Left ventricle myocardium superior (tissue), 1 donor: ENCODE data around the gene HIPK2. TPM values are rescaled to one million over a fixed set of nuclear protein-coding genes. Genes with fewer than 3 reads are reported as not detected.

ENCODE experiments used
- ATAC-seq: fragments of 200-7000 bp; cut with Tn5 transposase; one replicate; pipeline ENCODE4 v1.9.1; 2020; ENCODE audit warnings: mild to moderate bottlenecking, moderate library complexity
- DNase-seq: peaks from one replicate; pipeline ENCODE4 v3.0.0-alpha.2; 2020
- intact Hi-C: fragments of 100-400 bp; cut with micrococcal nuclease; formaldehyde crosslinking; loops from one replicate; pipeline ENCODE4 v1.11.0; 2022
- total RNA-seq: library from RNA; stranded (reverse); fragmentation: NEBNext Ultra II Directional; extraction: Animal tissue kit (Norgen Biotek cat#: 25700); gene quantifications from one replicate; pipeline ENCODE4 v1.2.1, GENCODE V29; 2021
- donor health status: DM: no; HTN: yes; CAD: no; lungs with severe emphysema.

The HIPK2 gene
- total RNA-seq, 1 donor from 2014 or later = 103 TPM

DNA sequence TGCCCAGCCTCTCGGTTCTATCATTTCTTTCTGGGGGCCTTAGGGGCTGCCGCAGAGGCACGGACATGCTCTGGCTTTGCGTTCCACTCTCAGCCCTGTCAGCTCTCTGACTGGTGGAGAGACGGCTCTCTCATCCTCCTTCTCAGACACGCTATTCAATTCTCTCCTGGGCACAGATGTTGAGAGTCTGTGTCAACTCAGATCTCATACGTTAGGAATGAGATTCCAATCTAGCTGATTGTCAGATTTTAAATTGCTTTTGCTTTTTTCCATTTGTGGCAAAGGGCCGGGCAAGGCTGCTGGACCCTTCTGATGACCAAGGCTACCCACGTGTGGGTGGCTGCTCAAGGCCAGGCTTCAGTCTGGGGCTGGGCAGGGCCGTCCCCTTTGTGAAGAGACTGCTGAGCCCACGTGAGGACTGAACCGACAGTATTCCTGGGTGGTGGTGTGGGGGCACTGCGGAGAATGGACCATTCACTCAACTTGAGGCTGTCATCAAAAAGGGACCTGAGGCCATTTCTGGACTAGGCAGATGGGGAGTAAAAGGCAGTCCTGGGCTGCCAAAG, 182.8 kb downstream of the HIPK2 start:
- intact Hi-C loops = no loop called here
- ATAC-seq (no peak), DNase-seq (no peak)

DNA sequence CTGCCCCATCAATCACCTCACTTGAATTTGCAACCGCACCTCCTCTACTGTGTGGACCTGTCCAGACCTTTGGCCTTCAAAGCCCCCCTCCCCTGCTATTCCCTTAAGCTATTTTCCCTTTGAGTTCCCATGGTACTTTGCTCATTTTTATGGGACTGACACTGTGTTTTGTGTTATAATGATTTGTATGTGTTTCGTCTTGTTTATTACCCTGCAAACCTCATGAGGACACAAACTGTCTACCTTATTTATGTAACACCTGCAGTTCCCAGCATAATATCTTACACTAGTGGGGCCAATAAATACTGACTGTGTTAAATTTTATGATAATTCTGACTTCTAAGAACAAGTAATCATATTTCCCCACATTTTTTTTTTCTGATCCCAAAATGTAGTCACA, 183.7 kb downstream of the HIPK2 start:
- DNase-seq (no peak), ATAC-seq (no peak)
- intact Hi-C loops = no loop called here

DNA sequence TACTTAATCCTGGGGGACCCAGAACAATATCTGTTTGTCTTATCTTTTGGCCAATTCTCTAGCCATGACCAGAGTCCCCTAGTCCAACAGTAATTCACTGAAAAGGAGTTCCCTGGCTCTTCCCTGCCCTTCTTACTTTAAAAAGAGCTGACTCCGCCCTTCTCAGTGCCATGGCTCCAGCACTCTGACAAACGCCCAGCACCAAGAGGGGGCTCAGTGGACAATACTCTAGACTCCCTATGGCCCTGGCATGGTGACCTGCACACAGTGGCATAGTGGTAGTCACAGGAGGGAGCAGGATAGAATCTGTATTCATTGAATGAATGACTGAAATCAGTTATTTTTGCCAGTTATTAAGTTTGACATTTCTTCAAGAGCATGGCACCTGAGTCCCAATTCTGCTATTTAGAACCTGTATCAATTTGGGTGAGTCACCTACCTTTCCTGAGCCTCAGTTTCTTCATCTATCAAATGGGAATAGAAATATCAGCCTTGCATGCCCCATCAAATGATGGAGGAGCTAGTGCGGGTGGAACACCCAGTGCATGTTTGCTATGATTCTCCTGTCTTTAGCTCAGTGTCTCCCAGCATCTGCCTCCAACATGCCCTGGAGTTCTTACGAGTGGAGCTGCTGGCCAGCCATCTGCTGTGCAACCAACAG, 184.9 kb downstream of the HIPK2 start:
- no peak for ATAC-seq
- DNase-seq = no peak
- intact Hi-C loops = no loop called here

DNA sequence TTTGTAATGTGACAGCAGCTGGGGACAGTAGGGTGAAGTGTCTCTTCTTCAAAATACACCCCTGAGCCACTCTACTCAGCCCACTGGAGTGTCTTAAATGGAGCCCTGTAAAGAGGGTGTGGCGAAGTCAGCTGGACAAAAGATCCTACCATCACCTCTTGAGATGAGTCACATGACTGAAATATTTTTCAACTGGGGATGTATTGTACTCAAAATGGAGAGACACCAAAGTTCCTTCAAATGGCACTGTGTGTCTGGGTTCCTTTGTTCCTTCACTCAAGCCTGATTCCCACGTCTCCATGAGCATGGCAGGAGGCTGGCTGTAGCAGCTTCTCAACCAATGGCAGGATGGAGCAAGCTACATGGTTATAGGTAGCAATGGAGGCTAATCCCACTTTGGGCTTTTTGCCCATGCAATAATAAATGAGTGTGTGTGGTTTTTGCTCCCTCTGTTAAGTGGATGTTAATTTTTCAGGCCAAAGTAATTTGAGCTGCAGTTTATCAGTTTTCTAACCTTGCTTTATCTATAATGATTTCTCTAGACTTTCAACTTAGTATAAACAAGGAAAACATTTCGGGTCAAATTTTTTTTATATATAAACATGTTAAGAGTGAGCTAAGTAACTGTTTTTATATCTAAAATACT, 186.1 kb downstream of the HIPK2 start:
- DNase-seq (no peak), ATAC-seq (no peak)
- intact Hi-C loops = no loop called here

DNA sequence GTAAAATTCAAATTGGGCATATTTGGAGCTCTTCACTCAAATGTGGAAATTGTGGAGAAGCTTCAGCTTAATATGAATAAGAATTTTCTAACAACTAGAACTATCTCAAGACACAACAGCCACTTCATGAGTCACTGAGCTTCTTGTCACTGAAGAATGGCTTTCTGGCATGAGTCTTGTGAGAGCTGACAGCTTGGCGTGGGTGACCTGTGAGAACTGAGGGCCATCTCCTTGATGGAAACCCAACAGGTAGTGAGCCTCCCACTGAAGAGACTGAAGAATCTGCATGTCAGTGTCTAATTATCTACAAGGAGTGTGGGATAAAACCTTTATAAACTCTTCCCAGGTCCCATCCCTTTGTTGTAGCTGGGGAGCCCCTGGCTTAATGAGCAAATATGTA, 188.3 kb downstream of the HIPK2 start:
- no peak for DNase-seq
- intact Hi-C loops = no loop called here
- no peak for ATAC-seq

- no peak for DNase-seq
- intact Hi-C loops = no loop called here
- ATAC-seq = peak; percentile 77
Measured at GRCh38 chr7:139588632-139589031, 189.2 kb downstream of the HIPK2 start.

DNA sequence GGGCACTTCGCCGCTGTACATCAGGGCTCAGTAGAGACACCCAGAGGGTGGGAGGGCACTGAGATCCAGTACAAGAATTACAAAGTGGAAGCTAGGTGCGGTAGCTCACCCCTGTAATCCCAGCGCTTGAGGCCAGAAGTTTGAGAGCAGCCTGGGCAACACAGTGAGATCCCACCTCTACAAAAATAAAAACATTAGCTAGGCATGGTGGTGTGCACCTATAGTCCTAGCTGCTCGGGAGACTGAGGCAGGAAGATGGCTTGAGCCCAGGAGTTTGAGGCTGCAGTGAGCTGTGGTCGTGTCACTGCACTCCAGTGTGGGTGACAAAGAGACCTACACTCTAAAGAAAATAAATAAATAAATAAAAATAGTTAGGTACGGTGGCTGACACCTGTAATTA, 190.3 kb downstream of the HIPK2 start:
- no peak for DNase-seq
- no peak for ATAC-seq
- intact Hi-C loops = no loop called here

DNA sequence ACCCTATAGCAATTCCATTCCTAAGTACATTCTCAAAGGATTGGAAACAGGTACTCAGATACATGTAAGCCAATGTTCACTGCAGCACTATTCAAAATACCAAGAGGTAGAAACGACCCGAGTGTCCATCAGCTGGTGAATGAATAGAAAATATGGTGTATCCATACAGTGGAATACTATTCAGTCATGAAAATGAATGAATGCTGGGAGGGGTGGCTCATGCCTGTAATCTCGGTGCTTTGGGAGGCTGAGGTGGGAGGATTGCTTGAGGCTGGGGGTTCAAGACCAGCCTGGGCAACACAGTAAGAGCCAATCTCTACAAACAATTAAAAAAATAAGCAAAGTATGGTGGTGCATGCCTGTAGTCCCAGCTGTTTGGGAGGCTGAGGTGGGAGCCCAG, 191.5 kb downstream of the HIPK2 start:
- no peak for DNase-seq
- no peak for ATAC-seq
- intact Hi-C loops = no loop called here

GRCh38 chr7:139585042-139585441, 192.8 kb downstream of the HIPK2 start:
- ATAC-seq (no peak), DNase-seq (no peak)
- intact Hi-C loops = no loop called here

DNA sequence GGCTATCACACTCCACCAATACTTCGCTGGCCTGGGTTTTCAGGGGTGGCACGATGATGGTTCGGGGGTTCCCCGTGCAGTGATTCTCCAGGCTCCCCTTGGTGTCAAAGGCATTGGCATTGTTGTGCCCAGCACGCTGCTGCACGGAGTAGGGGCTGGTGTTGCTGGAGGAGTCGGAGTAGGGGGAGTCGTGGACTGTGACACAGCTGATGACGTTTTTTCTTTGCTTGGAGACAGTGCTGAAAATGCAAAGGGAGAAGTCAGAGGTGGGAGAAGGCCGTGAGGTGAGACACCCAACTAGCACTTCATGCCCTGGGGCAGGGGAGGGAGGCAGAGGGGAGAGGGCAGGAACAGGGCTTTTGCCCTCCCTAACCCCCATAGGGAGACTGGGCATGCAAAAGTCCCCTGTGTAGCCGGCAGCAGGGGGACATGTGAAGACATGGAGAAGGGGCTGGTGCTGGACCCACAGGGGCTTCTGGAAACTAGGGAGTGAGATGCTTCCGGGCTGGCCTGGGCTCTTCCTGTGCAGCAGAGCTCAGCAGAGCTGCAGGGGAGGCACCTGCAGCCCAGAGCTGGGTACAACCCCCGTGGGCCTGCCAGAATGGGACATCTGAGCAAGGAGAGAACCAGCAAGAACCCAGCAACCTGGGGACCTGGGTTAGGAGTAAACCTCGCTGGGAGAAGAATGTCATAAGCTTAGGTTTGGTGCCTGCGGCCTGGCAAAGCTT, 193.8 kb downstream of the HIPK2 start:
- intact Hi-C loops = no loop called here
- ATAC-seq = no peak
- no peak for DNase-seq

DNA sequence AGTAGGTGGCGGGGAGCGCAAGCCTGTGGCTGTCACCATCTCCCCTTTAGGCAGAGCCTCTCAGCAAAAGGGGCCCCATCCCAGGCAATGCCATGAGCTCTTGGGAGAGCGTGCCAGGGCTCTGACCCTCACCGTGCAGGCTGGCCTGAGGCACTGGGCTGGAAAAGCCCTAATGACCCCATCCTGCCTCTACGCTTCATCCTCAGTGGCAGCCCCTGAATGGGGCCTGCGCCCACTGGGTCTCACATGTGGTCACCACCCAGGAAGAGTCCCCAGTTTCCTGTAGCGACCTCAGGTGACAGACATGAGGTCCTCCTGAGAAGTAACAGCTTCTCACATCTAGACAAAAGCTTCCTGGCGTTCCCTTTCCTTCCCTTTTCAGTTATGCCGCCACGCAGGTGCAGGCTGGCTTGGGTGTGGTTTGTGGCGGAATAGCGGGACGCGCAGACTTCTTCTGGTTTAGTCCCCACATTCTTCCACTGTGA, 195.1 kb downstream of the HIPK2 start:
- intact Hi-C loops = no loop called here
- ATAC-seq (no peak), DNase-seq (no peak)

- DNase-seq (no peak), ATAC-seq (no peak)
- intact Hi-C loops = no loop called here
Measured at GRCh38 chr7:139582130-139582650, 195.6 kb downstream of the HIPK2 start.

DNA sequence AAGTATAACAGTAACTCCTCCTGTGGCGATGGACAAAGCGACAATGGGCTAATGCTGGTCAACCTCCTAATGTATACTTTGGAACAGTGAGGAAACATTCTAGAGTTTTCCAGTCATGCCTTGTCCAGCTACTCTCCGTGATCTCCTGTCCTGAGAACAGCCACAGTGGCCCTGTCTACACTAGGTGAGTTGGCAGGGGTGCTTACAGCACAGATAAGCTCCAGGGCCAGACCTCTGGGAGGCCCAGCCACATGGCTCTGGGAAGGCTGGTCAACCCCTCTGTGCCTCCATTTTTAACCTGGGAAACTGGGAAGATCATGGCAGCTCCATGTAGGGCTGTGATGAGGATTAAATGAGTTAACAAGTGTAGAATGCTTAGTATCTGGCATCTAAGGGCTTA, 197.4 kb downstream of the HIPK2 start:
- ATAC-seq = no peak
- no peak for DNase-seq
- intact Hi-C loops = no loop called here

- no peak for DNase-seq
- ATAC-seq = no peak
- intact Hi-C loops = no loop called here
Measured at GRCh38 chr7:139576179-139576973, 201.4 kb downstream of the HIPK2 start.

DNA sequence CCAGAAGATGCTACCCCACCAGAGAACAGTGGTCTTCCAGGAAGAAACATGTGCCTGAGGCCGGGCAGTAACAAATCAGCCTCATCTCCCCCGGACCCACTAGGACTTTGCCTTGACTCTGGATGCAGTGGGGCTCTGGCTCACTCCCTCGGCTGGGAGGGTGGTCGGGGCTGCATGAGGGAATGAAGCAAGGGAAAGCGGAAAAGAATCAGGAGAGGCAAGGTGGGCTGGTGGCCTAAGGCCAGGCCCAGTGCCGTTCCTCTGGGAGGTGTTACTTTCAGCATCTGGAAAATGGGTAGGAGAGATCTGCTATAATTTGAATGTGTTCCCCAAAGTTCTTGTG, 202.5 kb downstream of the HIPK2 start:
- DNase-seq (no peak), ATAC-seq (no peak)
- intact Hi-C loops = no loop called here

DNA sequence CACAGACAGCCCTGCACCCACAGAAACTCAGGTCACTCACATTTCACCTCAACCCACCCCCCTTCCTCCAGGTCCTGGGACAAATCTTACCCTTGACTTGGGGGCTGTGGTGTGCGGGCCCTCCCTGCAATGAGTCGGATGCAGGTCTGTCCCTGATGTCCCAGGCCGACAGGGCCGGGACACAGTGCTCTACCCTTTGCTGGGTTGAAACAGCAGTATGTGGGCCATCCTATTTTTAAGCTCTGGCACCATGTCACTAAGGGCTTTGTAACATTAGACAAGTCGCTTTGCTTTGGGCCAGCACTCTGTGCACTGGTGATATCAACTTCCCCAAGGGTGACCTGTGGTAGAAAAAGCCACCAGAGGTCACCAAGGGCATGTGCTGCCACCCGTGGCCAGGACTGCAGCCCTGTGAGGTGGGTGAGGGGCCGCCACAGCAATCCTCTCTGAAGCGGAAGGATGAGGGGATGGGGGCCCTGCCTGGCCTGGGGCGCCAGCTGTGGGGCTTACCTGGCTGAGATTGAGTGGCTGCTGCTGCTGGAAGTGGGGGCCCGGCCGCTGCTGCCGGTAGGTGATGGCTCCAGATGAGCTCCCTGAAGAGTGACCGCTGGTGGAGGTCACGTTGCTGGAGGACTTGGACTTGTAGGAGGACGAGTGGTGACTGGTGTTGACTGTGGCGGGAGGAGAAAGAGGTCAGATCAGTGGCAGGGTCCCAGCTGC, 203.0 kb downstream of the HIPK2 start:
- intact Hi-C loops = no loop called here
- peak; percentile 63 for DNase-seq
- ATAC-seq = peak; percentile 96

GRCh38 chr7:139573871-139574270, 203.9 kb downstream of the HIPK2 start:
- DNase-seq (no peak), ATAC-seq (no peak)
- intact Hi-C loops = no loop called here

DNA sequence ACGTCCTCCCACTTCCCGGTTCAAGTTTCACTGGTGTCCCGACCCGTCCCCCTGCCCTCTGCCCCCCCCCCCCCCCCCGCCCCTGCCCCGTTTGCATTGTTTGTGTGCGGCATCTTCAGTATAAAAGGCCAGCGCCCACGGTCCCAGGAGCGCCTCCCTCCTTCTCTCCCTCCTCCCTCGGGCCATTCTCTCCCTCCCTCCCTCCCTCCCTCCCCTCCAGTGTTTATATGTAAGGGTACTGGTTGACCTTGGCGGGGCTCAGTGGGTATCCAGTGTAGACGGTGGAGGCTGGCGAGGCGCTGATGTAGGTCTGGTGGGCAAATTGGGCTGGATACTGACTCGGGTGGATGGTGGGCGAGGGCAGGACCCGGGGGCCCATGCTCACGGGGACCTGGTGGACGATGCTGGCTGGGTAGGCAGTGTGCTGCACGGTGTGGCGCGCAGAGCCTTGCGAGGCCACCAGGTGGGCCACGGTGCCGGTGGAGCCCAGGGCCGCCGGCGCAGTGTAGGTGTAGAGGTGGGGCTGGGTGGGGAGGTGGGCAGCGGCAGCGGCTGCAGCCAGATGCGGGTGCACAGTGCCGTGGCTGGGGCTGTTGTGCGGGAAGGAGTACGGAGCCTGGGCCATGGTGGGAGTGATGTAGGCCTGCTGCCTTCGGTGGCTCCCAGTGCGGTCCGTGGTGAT, 205.0 kb downstream of the HIPK2 start:
- intact Hi-C loops = no loop called here
- no peak for ATAC-seq
- no peak for DNase-seq
